K562 (cell line): ENCODE measurements around the gene TOMM6. TPM values are rescaled to one million over a fixed set of nuclear protein-coding genes. Genes with fewer than 3 reads are reported as not detected.

Experiments
- ATAC-seq: fragments of 200-7000 bp; cut with Tn5 transposase; 3 replicates; pipeline ENCODE4 v1.9.1; 2020; ENCODE audit warnings: moderate library complexity
- BruUV-seq: library from RNA; stranded (reverse); fragments of 400-500 nt; replicated peaks from 2 replicates; lab custom pipeline; 2021; lab: Mats Ljungman, UMichigan
- CTCF ChIA-PET: fragments of 300-600 bp; formaldehyde crosslinking; extraction: SDS; loops from one replicate; lab custom pipeline; 2021; ENCODE audit warnings: low intra/inter-chr PET ratio; lab: Yijun Ruan, JAX
- POLR2A ChIA-PET: fragments of 300-600, 350-650 bp; sonication (Branson Sonifier 250); formaldehyde crosslinking; extraction: SDS; loops from one replicate; lab custom pipeline; 2021; ENCODE audit warnings: antibody characterized with exemption, inconsistent platforms; lab: Yijun Ruan, JAX
- DNase-seq, 4 experiments: peaks; one replicate each; pipeline versions ENCODE4 v3.0.0 to v3.0.0-alpha.2; 2011 to 2018; ENCODE audit warnings: low spot score in 3 of 4, mixed read lengths in 3 of 4; ENCODE audit errors: extremely low read depth in 1 of 4
- FAIRE-seq: peaks from 2 replicates; lab custom pipeline; 2011; peaks lifted over from hg19 to GRCh38; lab: Jason Lieb, UNC
- H2AFZ ChIP-seq: 2 replicates; pipeline ENCODE4 v1.6.0; 2011; ENCODE audit warnings: low read depth, low read length, control low read depth, inconsistent platforms
- H3K27ac ChIP-seq: fragments of 200-600 bp; 3 replicates; pipeline ENCODE4 v1.8.0; 2011; ENCODE audit warnings: low read depth, mild to moderate bottlenecking, control low read depth, inconsistent platforms, low read length, moderate library complexity, mixed read lengths; ENCODE audit errors: extremely low read depth
- H3K27me3 ChIP-seq, 2 experiments: fragments of 300-600 bp in 1 of 2; 2 replicates in 1 of 2; 3 replicates in 1 of 2; pipeline versions ENCODE4 v1.6.0 to v1.8.0; 2011; ENCODE audit warnings: inconsistent platforms in 2 of 2, low read length in 2 of 2, mild to moderate bottlenecking in 1 of 2, mixed read lengths in 1 of 2, moderate library complexity in 1 of 2; ENCODE audit not compliant: control insufficient read depth in 2 of 2, insufficient read depth in 2 of 2
- H3K36me3 ChIP-seq: fragments of 300-600 bp; 3 replicates; pipeline ENCODE4 v1.8.0; 2011; ENCODE audit warnings: mild to moderate bottlenecking, low read length, inconsistent platforms; ENCODE audit not compliant: control insufficient read depth, insufficient read depth
- H3K4me1 ChIP-seq, 2 experiments: fragments of 200-600 bp in 1 of 2; replicated peaks in 1 of 2; 2 replicates in 1 of 2; 3 replicates in 1 of 2; pipeline versions ENCODE4 v1.5.1 to v1.8.0; 2011; ENCODE audit warnings: inconsistent platforms in 2 of 2, low read length in 2 of 2, mild to moderate bottlenecking in 1 of 2, mixed read lengths in 1 of 2, moderate library complexity in 1 of 2; ENCODE audit not compliant: control insufficient read depth in 2 of 2, insufficient read depth in 2 of 2
- H3K4me2 ChIP-seq: 2 replicates; pipeline ENCODE4 v1.6.1; 2011; ENCODE audit warnings: low read length, control low read depth, inconsistent platforms, mixed read lengths; ENCODE audit not compliant: insufficient read depth
- H3K4me3 ChIP-seq: fragments of 200-600 bp; sonication (generic), shearing (Covaris generic); 2 replicates; pipeline ENCODE4 v1.5.1; 2016; ENCODE audit warnings: control low read depth, inconsistent platforms
- H3K79me2 ChIP-seq: fragments of 200-600 bp; 3 replicates; pipeline ENCODE4 v1.8.0; 2011; ENCODE audit warnings: low read length, inconsistent platforms; ENCODE audit not compliant: control insufficient read depth, insufficient read depth
- H3K9ac ChIP-seq, 2 experiments: 2 replicates each; pipeline versions ENCODE4 v1.6.0 to v1.6.1; 2011; ENCODE audit warnings: low read depth in 2 of 2, low read length in 2 of 2, control low read depth in 1 of 2, inconsistent platforms in 1 of 2, mild to moderate bottlenecking in 1 of 2, mixed read lengths in 1 of 2; ENCODE audit not compliant: insufficient read depth in 1 of 2
- H3K9me1 ChIP-seq: one replicate; pipeline ENCODE4 v1.6.0; 2011; ENCODE audit warnings: inconsistent platforms, mild to moderate bottlenecking, low read length, moderate library complexity; ENCODE audit not compliant: control insufficient read depth, insufficient read depth
- H3K9me3 ChIP-seq: replicated peaks from 2 replicates; pipeline ENCODE4 v1.5.1; 2011; ENCODE audit warnings: low read depth, low read length, inconsistent platforms; ENCODE audit not compliant: control insufficient read depth, insufficient read depth
- H4K20me1 ChIP-seq: replicated peaks from 2 replicates; pipeline ENCODE4 v1.6.1; 2011; ENCODE audit warnings: low read length, inconsistent platforms, mixed read lengths; ENCODE audit not compliant: control insufficient read depth, insufficient read depth
- CREM ChIP-seq: IDR thresholded peaks from 2 replicates; pipeline ENCODE4 v1.6.1; 2014; ENCODE audit warnings: antibody characterized with exemption, low read depth
- FOXK1 ChIP-seq: sonication (generic); formaldehyde crosslinking; IDR thresholded peaks from 2 replicates; pipeline ENCODE4 v1.8.0; 2022; ENCODE audit warnings: missing genetic modification reagents, mild to moderate bottlenecking, borderline replicate concordance
- FOXM1 ChIP-seq, 2 experiments: fragments of 450-650 bp in 1 of 2; sonication (generic) in 1 of 2; formaldehyde crosslinking in 1 of 2; IDR thresholded peaks; 2 replicates each; pipeline versions ENCODE4 v1.6.1 to v1.9.0; 2017 to 2022; ENCODE audit warnings: low read depth in 2 of 2, mild to moderate bottlenecking in 2 of 2, missing genetic modification reagents in 1 of 2, moderate library complexity in 1 of 2
- GATAD2A ChIP-seq: fragments of 450-650 bp; IDR thresholded peaks from 2 replicates; pipeline ENCODE4 v1.6.1; 2017
- HMGN3 ChIP-seq: IDR thresholded peaks from 2 replicates; pipeline ENCODE4 v1.6.1; 2011; ENCODE audit warnings: borderline replicate concordance, low read depth, mild to moderate bottlenecking, mixed read lengths, low read length; ENCODE audit not compliant: insufficient read length; ENCODE audit errors: extremely low read depth
- LEF1 ChIP-seq: fragments of 450-650 bp; IDR thresholded peaks from 2 replicates; pipeline ENCODE4 v1.6.1; 2016; ENCODE audit warnings: mild to moderate bottlenecking
- NCOA1 ChIP-seq: fragments of 450-650 bp; IDR thresholded peaks from 2 replicates; pipeline ENCODE4 v1.6.1; 2016; ENCODE audit warnings: low read depth
- PHB2 ChIP-seq: fragments of 450-650 bp; IDR thresholded peaks from 2 replicates; pipeline ENCODE4 v1.6.1; 2017; ENCODE audit warnings: low read depth
- PTRF ChIP-seq: fragments of 450-650 bp; IDR thresholded peaks from 2 replicates; pipeline ENCODE4 v1.6.1; 2016; ENCODE audit warnings: mild to moderate bottlenecking, missing genetic modification characterization, missing compliant biosample characterization
- SETDB1 ChIP-seq: IDR thresholded peaks from one replicate; pipeline ENCODE4 v1.6.1; 2012; ENCODE audit warnings: low read length, control low read depth, inconsistent platforms
- SMARCC2 ChIP-seq: fragments of 450-650 bp; IDR thresholded peaks from 2 replicates; pipeline ENCODE4 v1.6.1; 2017; ENCODE audit warnings: antibody characterized with exemption, moderate library complexity, mild to moderate bottlenecking, low read depth
- SMARCE1 ChIP-seq: fragments of 450-650 bp; IDR thresholded peaks from 2 replicates; pipeline ENCODE4 v1.7.1; 2016; ENCODE audit warnings: mild to moderate bottlenecking
- SP1 ChIP-seq: sonication (generic); formaldehyde crosslinking; IDR thresholded peaks from 2 replicates; pipeline ENCODE4 v1.8.1; 2022; ENCODE audit warnings: mild to moderate bottlenecking, missing genetic modification reagents
- STAG1 ChIP-seq: sonication (generic); formaldehyde crosslinking; IDR thresholded peaks from 2 replicates; pipeline ENCODE4 v1.5.0; 2020; ENCODE audit warnings: missing genetic modification reagents, borderline replicate concordance
- ZFX ChIP-seq: sonication (generic); formaldehyde crosslinking; IDR thresholded peaks from 2 replicates; pipeline ENCODE4 v1.8.0; 2022; ENCODE audit warnings: mild to moderate bottlenecking, missing genetic modification reagents, moderate library complexity
- WGBS: fragments of 100-300 bp; shearing (Covaris generic); methylation state at CpG from one replicate; pipeline ENCODE4 v1.1.6; 2016; ENCODE audit warnings: low coverage, mixed read lengths; ENCODE audit not compliant: insufficient coverage; ENCODE audit errors: missing lambda C conversion rate; 5-methylcytosine and 5-hydroxymethylcytosine counted together
- in situ Hi-C: fragments of 300-500 bp; cut with MboI; formaldehyde crosslinking; loops from 4 replicates; pipeline ENCODE4 v1.15.0; 2018; ENCODE audit warnings: inconsistent platforms, mixed read lengths
- intact Hi-C: fragments of 100-400 bp; cut with micrococcal nuclease; formaldehyde crosslinking; loops from 2 replicates; pipeline ENCODE4 v1.14.2; 2022
- polyA plus RNA-seq, 8 experiments: library from polyadenylated mRNA; depleted of rRNA in 4 of 8; stranded (reverse) in 5 of 8; unstranded in 3 of 8; fragments of >200 nt; fragmentation: Nextera tagmentation in 2 of 8; fragmentation: Illumina TruSeq in 1 of 8; extraction: Ambion mirVana in 2 of 8; extraction: Trizol in 1 of 8; gene quantifications; 2 replicates each; pipeline versions ENCODE4 v1.2.1 to v1.2.3, GENCODE V29; 2011 to 2014; ENCODE audit warnings: inconsistent platforms in 1 of 8, missing spikeins in 1 of 8
- total RNA-seq, 7 experiments: library from RNA; depleted of rRNA in 6 of 7; stranded (reverse); fragments of >200 nt in 6 of 7; fragmentation: Illumina TruSeq in 2 of 7; extraction: Trizol in 2 of 7; gene quantifications; 2 replicates each; pipeline versions ENCODE4 v1.2.1 to v1.2.3, GENCODE V29; 2011 to 2021; ENCODE audit warnings: low replicate concordance in 1 of 7
- TF ChIP-seq, protein P1 (sequence below): fragments of 250-450 bp; sonication (Bioruptor Pico); IDR thresholded peaks from 2 replicates; pipeline ENCODE4 v1.5.0; 2021
- TF ChIP-seq, protein P2 (sequence below): IDR thresholded peaks from 2 replicates; pipeline ENCODE4 v1.6.1; 2012; ENCODE audit warnings: low read depth, low read length, improper control_type of control experiment, borderline replicate concordance
- TF ChIP-seq, protein P3 (sequence below): fragments of 450-650 bp; IDR thresholded peaks from 2 replicates; pipeline ENCODE4 v1.6.1; 2017; ENCODE audit warnings: antibody characterized with exemption

TOMM6 gene
- total and polyA plus RNA-seq, 9 of the 15 experiments (the other 6 are each of a cell fraction or from before 2014, with no cell fraction given): 380 to 2,097 (median 1,065) TPM

DNA sequence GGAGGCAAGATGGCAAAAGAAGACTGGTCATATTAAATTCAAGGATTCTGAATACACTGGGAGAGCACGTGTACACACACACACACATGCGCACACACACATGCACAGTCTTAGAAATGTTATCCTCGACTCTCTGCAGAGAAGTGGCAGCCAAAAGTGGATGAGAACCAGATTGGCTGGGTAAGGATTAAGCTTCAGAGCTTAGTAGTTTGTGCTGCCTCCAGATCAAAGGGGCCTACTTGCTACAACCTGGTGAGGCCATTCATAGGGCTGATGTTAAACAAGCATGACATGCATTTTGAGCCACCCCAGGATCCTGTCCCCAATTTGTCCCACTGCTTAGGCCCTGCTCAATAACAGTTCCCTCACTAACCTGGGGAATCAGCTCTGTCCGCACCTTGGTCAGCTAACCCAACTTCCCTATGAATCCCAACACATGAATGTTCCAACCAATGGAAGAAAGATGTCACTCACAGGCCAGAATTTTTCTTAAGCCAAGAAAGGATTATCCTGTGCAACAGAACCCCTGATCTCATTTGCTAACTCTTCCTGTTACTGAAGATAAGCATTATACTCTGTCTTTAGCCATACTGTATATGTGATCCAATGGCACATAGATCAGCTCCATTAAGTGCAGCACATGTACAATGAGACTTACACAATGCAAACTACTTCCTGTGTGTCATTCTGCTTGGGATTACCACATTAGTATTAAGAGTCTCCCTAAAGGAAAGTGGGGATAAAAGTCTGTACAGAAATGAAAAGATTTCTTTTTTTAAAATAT lies 31.0 kb downstream of the TOMM6 start:
- in situ Hi-C loops: no loop called here
- H3K27me3 ChIP-seq: no peaks in the 10 kb centered on the region
- POLR2A ChIA-PET: interaction anchor here (0.5 to 1.6 kb wide), 9 partner anchors 13 to 225 kb away, joined by 3 to 9 read pairs (median 3); partner anchors contain the start of gene TOMM6
- FAIRE-seq: peak; percentile 87
- H3K36me3 ChIP-seq: no peaks in the 10 kb centered on the region
- CTCF ChIA-PET: no interaction called here
- peak overlapping the region; percentile 78 for H3K27ac ChIP-seq
- peaks cover 0 to 27% of the 10 kb centered on the region in 2 experiments; a peak in 4 of 5 replicates for H3K4me1 ChIP-seq
- no peaks in the 10 kb centered on the region for H3K9me1 ChIP-seq
- H4K20me1 ChIP-seq: no peaks in the 10 kb centered on the region
- no peaks in the 10 kb centered on the region for H3K9me3 ChIP-seq
- H3K4me3 ChIP-seq: no peak overlapping the region
- DNase-seq: peak; percentile 39 to 76 (median 60)
- ATAC-seq: peak; percentile 94
- H2AFZ ChIP-seq: peak overlapping the region; percentile 79
- intact Hi-C loops: no loop called here
- H3K9ac ChIP-seq: peak overlapping the region in 1 of 2 experiments; percentile 44; a peak in 2 of 4 replicates
- no TSS peak for BruUV-seq
- WGBS: 46% methylated on average over 4 of the region's 4 CpGs
- H3K79me2 ChIP-seq: no peaks in the 10 kb centered on the region; the same call in 2 of the 3 replicates
- peak overlapping the region; percentile 62 for H3K4me2 ChIP-seq
- TF ChIP-seq GATAD2A (no peak), FOXK1 (CRISPR knock-in tag) (no peak), STAG1 (CRISPR knock-in tag) (no peak), FOXM1 (IDR thresholded peaks at IDR 0.05; ENCODE audit: low read depth) (peak; percentile 72), FOXM1 (CRISPR knock-in tag; IDR thresholded peaks at IDR 0.05; ENCODE audit: low read depth) (no peak), LEF1 (peak; percentile 81), SETDB1 (no peak), PHB2 (peak; percentile 71; the same call in 1 of the 2 replicates), HMGN3 (no peak), SMARCE1 (peak; percentile 76), CREM (peak; percentile 41; the same call in 1 of the 2 replicates), SP1 (CRISPR knock-in tag) (0 out of 2 replicates have a peak, but pooled peaks have one; percentile 18), NCOA1 (peak; percentile 53; the same call in 1 of the 2 replicates), ZFX (CRISPR knock-in tag) (peak; percentile 49; the same call in 1 of the 2 replicates), SMARCC2 (peak; percentile 79; the same call in 1 of the 2 replicates), PTRF (no peak)
- TF ChIP-seq, protein P1, sequence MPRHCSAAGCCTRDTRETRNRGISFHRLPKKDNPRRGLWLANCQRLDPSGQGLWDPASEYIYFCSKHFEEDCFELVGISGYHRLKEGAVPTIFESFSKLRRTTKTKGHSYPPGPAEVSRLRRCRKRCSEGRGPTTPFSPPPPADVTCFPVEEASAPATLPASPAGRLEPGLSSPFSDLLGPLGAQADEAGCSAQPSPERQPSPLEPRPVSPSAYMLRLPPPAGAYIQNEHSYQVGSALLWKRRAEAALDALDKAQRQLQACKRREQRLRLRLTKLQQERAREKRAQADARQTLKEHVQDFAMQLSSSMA (CRISPR knock-in tag): no peak
- TF ChIP-seq, protein P2, sequence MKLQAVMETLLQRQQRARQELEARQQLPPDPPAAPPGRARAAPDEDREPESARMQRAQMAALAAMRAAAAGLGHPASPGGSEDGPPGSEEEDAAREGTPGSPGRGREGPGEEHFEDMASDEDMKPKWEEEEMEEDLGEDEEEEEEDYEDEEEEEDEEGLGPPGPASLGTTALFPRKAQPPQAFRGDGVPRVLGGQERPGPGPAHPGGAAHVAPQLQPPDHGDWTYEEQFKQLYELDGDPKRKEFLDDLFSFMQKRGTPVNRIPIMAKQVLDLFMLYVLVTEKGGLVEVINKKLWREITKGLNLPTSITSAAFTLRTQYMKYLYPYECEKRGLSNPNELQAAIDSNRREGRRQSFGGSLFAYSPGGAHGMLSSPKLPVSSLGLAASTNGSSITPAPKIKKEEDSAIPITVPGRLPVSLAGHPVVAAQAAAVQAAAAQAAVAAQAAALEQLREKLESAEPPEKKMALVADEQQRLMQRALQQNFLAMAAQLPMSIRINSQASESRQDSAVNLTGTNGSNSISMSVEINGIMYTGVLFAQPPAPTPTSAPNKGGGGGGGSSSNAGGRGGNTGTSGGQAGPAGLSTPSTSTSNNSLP: peak; percentile 94
- TF ChIP-seq, protein P3, sequence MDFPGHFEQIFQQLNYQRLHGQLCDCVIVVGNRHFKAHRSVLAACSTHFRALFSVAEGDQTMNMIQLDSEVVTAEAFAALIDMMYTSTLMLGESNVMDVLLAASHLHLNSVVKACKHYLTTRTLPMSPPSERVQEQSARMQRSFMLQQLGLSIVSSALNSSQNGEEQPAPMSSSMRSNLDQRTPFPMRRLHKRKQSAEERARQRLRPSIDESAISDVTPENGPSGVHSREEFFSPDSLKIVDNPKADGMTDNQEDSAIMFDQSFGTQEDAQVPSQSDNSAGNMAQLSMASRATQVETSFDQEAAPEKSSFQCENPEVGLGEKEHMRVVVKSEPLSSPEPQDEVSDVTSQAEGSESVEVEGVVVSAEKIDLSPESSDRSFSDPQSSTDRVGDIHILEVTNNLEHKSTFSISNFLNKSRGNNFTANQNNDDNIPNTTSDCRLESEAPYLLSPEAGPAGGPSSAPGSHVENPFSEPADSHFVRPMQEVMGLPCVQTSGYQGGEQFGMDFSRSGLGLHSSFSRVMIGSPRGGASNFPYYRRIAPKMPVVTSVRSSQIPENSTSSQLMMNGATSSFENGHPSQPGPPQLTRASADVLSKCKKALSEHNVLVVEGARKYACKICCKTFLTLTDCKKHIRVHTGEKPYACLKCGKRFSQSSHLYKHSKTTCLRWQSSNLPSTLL: 0 out of 2 replicates have a peak, but pooled peaks have one; percentile 27
